Raji (cell line): ENCODE data around the gene RBP3.

Experiments used
- POLR2A ChIP-seq: IDR thresholded peaks from 2 replicates; pipeline ENCODE4 v1.6.1; 2011; ENCODE audit warnings: low read depth, low read length, control low read depth; ENCODE audit not compliant: insufficient read depth

Gene RBP3

GRCh38 chr10:47369251-47369894 is 21.2 kb downstream of the RBP3 start:
- no peak for TF ChIP-seq POLR2A

DNA sequence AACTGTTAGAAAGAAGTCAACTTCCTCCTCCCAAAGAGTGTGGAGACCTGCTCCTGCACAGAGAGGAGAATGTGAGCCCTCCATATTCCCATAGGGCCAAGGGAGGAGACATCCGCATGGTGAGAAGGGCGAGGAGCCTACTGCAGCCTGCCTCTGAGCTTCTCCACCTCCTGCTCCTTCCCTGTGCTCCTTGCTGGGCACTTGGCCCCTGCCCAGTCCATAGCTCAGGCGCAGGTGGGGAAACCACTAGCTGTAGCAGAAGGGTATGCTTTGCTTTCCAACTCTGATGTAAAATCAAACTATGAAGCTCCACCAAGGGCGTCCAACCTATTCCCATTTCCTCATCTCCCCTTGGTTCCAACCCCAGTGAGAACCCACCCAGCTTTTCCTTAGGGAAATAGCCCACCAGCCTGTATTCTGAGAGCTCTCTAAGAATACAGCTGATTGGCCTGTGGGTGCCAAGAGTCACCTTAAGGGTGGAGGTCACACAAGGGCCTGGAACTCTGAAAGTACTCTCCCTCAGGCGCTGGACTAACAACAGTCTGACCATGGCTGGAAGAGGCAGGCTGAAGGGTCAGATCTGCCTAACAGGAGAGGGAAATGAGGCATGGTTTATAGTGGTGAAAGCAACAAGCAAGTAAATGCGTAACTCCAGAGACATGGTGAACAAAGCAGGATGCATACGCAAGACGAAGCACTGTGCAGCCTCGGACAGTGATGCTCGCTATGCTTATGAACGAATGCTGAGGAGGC is 22.0 kb downstream of the RBP3 start:
- no peak for TF ChIP-seq POLR2A

DNA sequence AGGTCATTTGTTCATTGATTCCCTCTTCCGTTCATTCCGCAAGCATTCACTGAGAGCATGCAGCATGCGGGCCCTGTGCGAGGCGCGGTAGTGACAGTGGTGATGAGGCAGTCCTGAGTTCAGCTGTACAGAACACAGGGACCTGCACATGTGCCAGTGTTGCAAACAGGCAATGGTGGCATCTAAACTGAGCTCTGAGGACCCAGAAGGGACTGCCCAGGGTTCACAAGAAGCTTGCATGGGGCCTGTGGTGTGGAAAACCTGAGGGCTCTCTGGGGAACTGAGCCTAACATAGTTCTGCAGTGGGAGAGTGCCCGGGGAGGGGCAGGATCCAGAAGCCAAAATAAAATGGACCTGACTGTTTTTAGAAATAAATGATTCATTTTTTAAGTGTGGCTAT is 22.7 kb downstream of the RBP3 start:
- no peak for TF ChIP-seq POLR2A

- TF ChIP-seq POLR2A, result no peak
Measured at GRCh38 chr10:47371629-47372485, 23.7 kb downstream of the RBP3 start.

- no peak for TF ChIP-seq POLR2A
Measured at GRCh38 chr10:47372726-47373125, 24.6 kb downstream of the RBP3 start.

- TF ChIP-seq POLR2A, result no peak
Measured at GRCh38 chr10:47374611-47375536, 26.7 kb downstream of the RBP3 start.

GRCh38 chr10:47376522-47377220 is 28.5 kb downstream of the RBP3 start:
- no peak for TF ChIP-seq POLR2A

DNA sequence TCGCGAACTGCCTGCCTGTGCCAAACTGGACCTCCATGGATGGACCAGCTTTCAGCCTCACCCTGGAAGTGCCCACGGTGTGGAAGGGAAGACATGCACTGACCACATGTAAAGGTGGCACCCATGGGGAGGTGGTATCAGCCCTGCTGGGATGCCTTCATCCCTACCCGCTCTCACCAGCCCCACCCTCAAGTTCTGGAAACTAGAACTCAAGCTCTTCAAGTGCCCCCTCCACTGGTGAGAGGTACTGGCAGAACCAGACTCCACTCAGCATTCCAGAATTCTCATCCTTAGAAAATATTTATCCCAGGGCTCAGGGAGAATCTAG is 30.0 kb downstream of the RBP3 start:
- no peak for TF ChIP-seq POLR2A

GRCh38 chr10:47378606-47379444 is 30.7 kb downstream of the RBP3 start:
- TF ChIP-seq POLR2A, result no peak

DNA sequence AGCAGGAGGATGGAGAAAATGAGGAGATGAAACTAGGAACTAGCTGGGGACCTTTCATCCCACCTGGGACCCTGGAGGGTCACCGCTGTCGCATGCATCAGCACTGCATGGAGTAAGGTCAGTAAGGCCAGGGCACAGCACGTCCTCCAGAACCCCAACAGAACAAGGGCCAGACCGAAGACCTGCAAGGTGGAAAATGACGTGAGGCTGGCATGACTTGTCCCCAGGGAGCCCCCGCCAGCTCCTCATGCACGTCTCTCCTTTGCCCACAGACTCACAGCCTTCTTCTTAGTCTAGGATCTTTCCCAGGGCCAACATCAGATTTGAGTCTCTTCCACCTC is 31.3 kb downstream of the RBP3 start:
- TF ChIP-seq POLR2A, result no peak

- no peak for TF ChIP-seq POLR2A
Measured at GRCh38 chr10:47379901-47380300, 31.7 kb downstream of the RBP3 start.

DNA sequence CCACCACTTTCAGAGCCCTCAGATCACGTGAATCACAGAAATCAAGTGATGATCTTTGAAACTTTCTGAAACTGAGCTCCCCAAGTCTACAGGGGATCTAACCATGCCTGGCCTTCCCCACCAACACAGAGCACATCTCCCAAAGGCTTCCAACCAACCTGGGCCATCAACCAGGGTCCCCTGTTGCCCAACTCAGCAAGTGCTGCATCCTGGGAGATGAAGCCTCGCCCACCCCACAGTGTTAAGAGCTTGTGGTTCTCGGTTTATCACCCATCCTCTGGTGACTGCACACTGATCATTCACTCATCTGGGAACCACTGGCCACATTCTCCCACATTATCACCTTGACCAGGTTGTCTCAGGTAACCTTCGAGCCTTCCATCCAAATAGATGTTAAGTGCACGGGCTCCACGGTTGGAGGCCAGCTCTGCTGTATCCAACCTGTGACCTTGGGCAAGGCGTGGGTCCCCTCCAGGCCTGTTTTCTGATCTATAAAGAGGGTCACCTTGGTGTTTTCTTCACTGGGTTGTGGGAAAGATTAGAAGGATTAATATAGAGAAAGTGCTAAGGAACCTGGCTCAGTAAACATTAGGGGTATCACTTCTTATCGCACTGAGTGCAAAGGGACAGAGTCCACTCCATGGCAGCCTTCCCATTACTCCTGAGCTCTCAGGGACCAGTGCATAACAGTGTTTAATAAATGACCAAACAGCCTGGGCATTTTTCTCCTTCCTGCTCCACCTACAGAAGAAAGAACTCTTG is 32.4 kb downstream of the RBP3 start:
- no peak for TF ChIP-seq POLR2A

DNA sequence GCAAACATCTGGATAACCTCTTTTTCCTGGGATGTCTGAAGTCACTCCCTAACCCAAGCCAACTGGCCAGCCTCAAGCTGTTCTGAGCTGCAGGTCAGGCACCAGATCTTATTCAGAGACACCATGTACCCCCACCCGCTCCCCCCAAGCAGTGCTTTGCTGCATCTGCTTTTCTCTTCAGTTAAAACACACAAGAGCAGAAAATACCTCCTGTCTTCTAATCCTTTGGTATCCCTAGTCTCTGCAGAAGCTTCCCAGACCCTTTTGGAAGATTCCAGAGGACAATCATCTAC is 32.9 kb downstream of the RBP3 start:
- no peak for TF ChIP-seq POLR2A
